HEK293T (cell line): ENCODE measurements around the gene TNXB.

ENCODE experiments used
- ARNT ChIP-seq: fragments of 450-650 bp; IDR thresholded peaks from 2 replicates; pipeline ENCODE4 v1.6.1; 2017; ENCODE audit warnings: mild to moderate bottlenecking
- BHLHE40 ChIP-seq: fragments of 450-650 bp; IDR thresholded peaks from 2 replicates; pipeline ENCODE4 v1.6.1; 2016; ENCODE audit warnings: mild to moderate bottlenecking, moderate library complexity, borderline replicate concordance
- ELF4 ChIP-seq: fragments of 450-650 bp; IDR thresholded peaks from 2 replicates; pipeline ENCODE4 v1.6.1; 2017; ENCODE audit warnings: antibody characterized with exemption
- FOXK2 ChIP-seq: fragments of 450-650 bp; IDR thresholded peaks from 2 replicates; pipeline ENCODE4 v1.6.1; 2016; ENCODE audit warnings: mild to moderate bottlenecking
- NFRKB ChIP-seq: fragments of 450-650 bp; IDR thresholded peaks from 2 replicates; pipeline ENCODE4 v1.6.1; 2016; ENCODE audit warnings: mild to moderate bottlenecking, moderate library complexity
- SP1 ChIP-seq: fragments of 450-650 bp; IDR thresholded peaks from 2 replicates; pipeline ENCODE4 v1.6.1; 2017

GRCh38 chr6:32111424-32112066 is 2.4 kb upstream of the TNXB start:
- TF ChIP-seq NFRKB: no peak
- TF ChIP-seq SP1: no peak
- TF ChIP-seq FOXK2: no peak
- no peak for TF ChIP-seq ARNT
- no peak for TF ChIP-seq ELF4
- no peak for TF ChIP-seq BHLHE40
